HepG2 (cell line): Measurements from ENCODE around the gene FBXL13. TPM values are rescaled to one million over a fixed set of nuclear protein-coding genes. Genes with fewer than 3 reads are reported as not detected.

Experiments
- ATAC-seq: fragments of 200-7000 bp; cut with Tn5 transposase; 3 replicates; pipeline ENCODE4 v1.9.1; 2020; ENCODE audit warnings: mild to moderate bottlenecking, moderate library complexity
- BruUV-seq: library from RNA; stranded (reverse); fragments of 400-500 nt; replicated peaks from 2 replicates; lab custom pipeline; 2021; lab: Mats Ljungman, UMichigan
- CTCF ChIA-PET: fragments of 300-600 bp; formaldehyde crosslinking; extraction: SDS; loops from one replicate; lab custom pipeline; 2021; ENCODE audit warnings: low total read pairs, inconsistent platforms, low intra/inter-chr PET ratio; lab: Yijun Ruan, JAX
- POLR2A ChIA-PET: fragments of 350-600 bp; sonication (Branson Sonifier 250); formaldehyde crosslinking; loops from one replicate; lab custom pipeline; 2020; ENCODE audit warnings: antibody characterized with exemption, inconsistent platforms; lab: Yijun Ruan, JAX
- DNase-seq: peaks from one replicate; pipeline ENCODE4 v3.0.0-alpha.2; 2015; ENCODE audit warnings: low spot score
- FAIRE-seq: peaks from 3 replicates; lab custom pipeline; 2011; peaks lifted over from hg19 to GRCh38; lab: Jason Lieb, UNC
- H2AFZ ChIP-seq: one replicate; pipeline ENCODE4 v1.6.1; 2011; ENCODE audit warnings: low read length, inconsistent platforms
- H3K27ac ChIP-seq: fragments of 300-600 bp; 3 replicates; pipeline ENCODE4 v1.8.0; 2011; ENCODE audit warnings: mixed run types, mild to moderate bottlenecking, mixed read lengths, low read length, inconsistent platforms; ENCODE audit not compliant: insufficient read depth; ENCODE audit errors: extremely low read length
- H3K27me3 ChIP-seq, 2 experiments: fragments of 200-600 bp in 1 of 2; 2 replicates in 1 of 2; 3 replicates in 1 of 2; pipeline versions ENCODE4 v1.6.0 to v1.8.0; 2011; ENCODE audit warnings: low read length in 2 of 2, mild to moderate bottlenecking in 2 of 2, moderate library complexity in 2 of 2, inconsistent platforms in 1 of 2; ENCODE audit not compliant: insufficient read depth in 2 of 2, control insufficient read depth in 1 of 2
- H3K36me3 ChIP-seq, 2 experiments: fragments of 200-600 bp in 1 of 2; replicated peaks in 1 of 2; 2 replicates in 1 of 2; 3 replicates in 1 of 2; pipeline versions ENCODE4 v1.5.1 to v1.8.0; 2011; ENCODE audit warnings: low read length in 2 of 2, inconsistent platforms in 1 of 2; ENCODE audit not compliant: insufficient read depth in 2 of 2, control insufficient read depth in 1 of 2
- H3K4me1 ChIP-seq: 2 replicates; pipeline ENCODE4 v1.5.1; 2012; ENCODE audit warnings: low read length, inconsistent platforms; ENCODE audit not compliant: insufficient read depth
- H3K4me2 ChIP-seq: 2 replicates; pipeline ENCODE4 v1.6.0; 2011; ENCODE audit warnings: low read depth, low read length, inconsistent platforms
- H3K4me3 ChIP-seq, 3 experiments: fragments of 200-600 bp in 1 of 3; sonication (generic), shearing (Covaris generic) in 1 of 3; replicated peaks in 1 of 3; 2 replicates each; pipeline ENCODE4 v1.5.1; 2011 to 2016; ENCODE audit warnings: low read length in 3 of 3, inconsistent platforms in 2 of 3, low read depth in 2 of 3, mild to moderate bottlenecking in 2 of 3, control low read depth in 1 of 3, mixed read lengths in 1 of 3; ENCODE audit not compliant: insufficient read depth in 1 of 3
- H3K79me2 ChIP-seq: one replicate; pipeline ENCODE4 v1.6.1; 2011; ENCODE audit warnings: low read length, inconsistent platforms; ENCODE audit not compliant: insufficient read depth
- H3K9ac ChIP-seq: 2 replicates; pipeline ENCODE4 v1.6.0; 2011; ENCODE audit warnings: mild to moderate bottlenecking, low read depth, low read length, inconsistent platforms; ENCODE audit not compliant: insufficient read depth
- H3K9me3 ChIP-seq: 2 replicates; pipeline ENCODE4 v1.5.1; 2012; ENCODE audit warnings: mild to moderate bottlenecking, low read length
- H4K20me1 ChIP-seq: 2 replicates; pipeline ENCODE4 v1.6.0; 2011; ENCODE audit warnings: inconsistent platforms, mild to moderate bottlenecking, low read length, moderate library complexity; ENCODE audit not compliant: insufficient read depth
- ATF7 ChIP-seq, 2 experiments: fragments of 450-650 bp in 1 of 2; sonication (generic) in 1 of 2; formaldehyde crosslinking in 1 of 2; IDR thresholded peaks; 2 replicates each; pipeline versions ENCODE4 v1.4.0 to v1.6.1; 2016 to 2020; ENCODE audit warnings: antibody characterized with exemption in 1 of 2, mild to moderate bottlenecking in 1 of 2, missing genetic modification reagents in 1 of 2
- EZH2 ChIP-seq: conservative IDR thresholded peaks from 2 replicates; pipeline ENCODE4 v1.6.1; 2012; ENCODE audit warnings: mild to moderate bottlenecking, low read depth, low read length, moderate library complexity
- KIAA2018 ChIP-seq: sonication (generic); formaldehyde crosslinking; IDR thresholded peaks from 2 replicates; pipeline ENCODE4 v1.5.0; 2020; ENCODE audit warnings: mild to moderate bottlenecking, missing genetic modification reagents, borderline replicate concordance
- PITX1 ChIP-seq: sonication (generic); formaldehyde crosslinking; IDR thresholded peaks from 2 replicates; pipeline ENCODE4 v1.5.1; 2020; ENCODE audit warnings: mild to moderate bottlenecking, missing genetic modification reagents
- SNAPC5 ChIP-seq: sonication (generic); formaldehyde crosslinking; IDR thresholded peaks from 2 replicates; pipeline ENCODE4 v1.8.1; 2023; ENCODE audit warnings: mild to moderate bottlenecking, missing genetic modification reagents, borderline replicate concordance
- ZNF367 ChIP-seq: sonication (generic); formaldehyde crosslinking; IDR thresholded peaks from 2 replicates; pipeline ENCODE4 v1.4.0; 2020; ENCODE audit warnings: missing genetic modification reagents, borderline replicate concordance
- WGBS: methylation state at CpG from one replicate; pipeline ENCODE4 v1.1.6; 2017; ENCODE audit warnings: low lambda C conversion rate; 5-methylcytosine and 5-hydroxymethylcytosine counted together
- in situ Hi-C: cut with HindIII; loops from 2 replicates; pipeline ENCODE4 v1.10.0; 2017; ENCODE audit warnings: low pct_unique_long_range_greater_than_20kb; ENCODE audit not compliant: extremely low pct_ligation_motif_present
- intact Hi-C: fragments of 100-400 bp; cut with micrococcal nuclease; formaldehyde crosslinking; loops from one replicate; pipeline ENCODE4 v1.10.0; 2022; ENCODE audit not compliant: unreplicated experiment
- polyA plus RNA-seq, 8 experiments: library from polyadenylated mRNA; depleted of rRNA in 3 of 8; stranded (reverse) in 7 of 8; unstranded in 1 of 8; fragments of >200 nt; fragmentation: Illumina TruSeq in 4 of 8; extraction: Trizol in 4 of 8; gene quantifications; 2 replicates each; pipeline versions ENCODE4 v1.2.1 to v1.2.3, GENCODE V29; 2011 to 2016; ENCODE audit warnings: low read depth in 4 of 8, missing spikeins in 1 of 8, mixed read lengths in 1 of 8; ENCODE audit not compliant: insufficient read depth in 1 of 8
- total RNA-seq, 5 experiments: library from RNA; depleted of rRNA; stranded (reverse); fragments of >200 nt; fragmentation: Illumina TruSeq; extraction: Trizol; gene quantifications; 2 replicates each; pipeline ENCODE4 v1.2.3, GENCODE V29; 2016; ENCODE audit warnings: low read depth in 1 of 5

The FBXL13 gene
- total and polyA plus RNA-seq, 2 of the 13 experiments (the other 11 are each of a cell fraction or from before 2014, with no cell fraction given), result 0.24 to 0.77 TPM

GRCh38 chr7:103025341-103025740 lies 49.3 kb downstream of the FBXL13 start:
- H2AFZ ChIP-seq, result no peak overlapping the region
- in situ Hi-C loops, result no loop called here

More at GRCh38 chr7:103025341-103025740, 49.3 kb downstream of the FBXL13 start:
- no peaks in the 10 kb centered on the region for H3K36me3 ChIP-seq
- TF ChIP-seq EZH2 (no peak), KIAA2018 (CRISPR knock-in tag) (no peak), ATF7 (IDR thresholded peaks at IDR 0.05) (no peak), ATF7 (CRISPR knock-in tag; IDR thresholded peaks at IDR 0.05) (no peak), PITX1 (CRISPR knock-in tag) (no peak), ZNF367 (CRISPR knock-in tag) (no peak), SNAPC5 (CRISPR knock-in tag) (no peak)
- no peaks in the 10 kb centered on the region for H3K9me3 ChIP-seq
- DNase-seq (no peak), FAIRE-seq (no peak), ATAC-seq (no peak)
- H3K4me1 ChIP-seq, result no peaks in the 10 kb centered on the region
- H3K9ac ChIP-seq, result no peak overlapping the region
- ChIA-PET POLR2A (no interaction called here), CTCF (no interaction called here)
- no peaks in the 10 kb centered on the region; a peak in 1 of 5 replicates for H3K27me3 ChIP-seq
- no peak overlapping the region for H3K4me3 ChIP-seq
- no peaks in the 10 kb centered on the region for H4K20me1 ChIP-seq
- WGBS, result 15% methylated on average over 3 of the region's 3 CpGs
- no peaks in the 10 kb centered on the region for H3K79me2 ChIP-seq
- no peak overlapping the region for H3K27ac ChIP-seq
- H3K4me2 ChIP-seq, result no peak overlapping the region
- no TSS peak for BruUV-seq
- intact Hi-C loops, result no loop called here
